ENCODE measurements around the gene TMEFF2. TPM values are rescaled to one million over a fixed set of nuclear protein-coding genes. Genes with fewer than 3 reads are reported as not detected.

Gene TMEFF2
- total RNA-seq, 1 donor = 9.4 TPM

- H3K4me3 ChIP-seq (ENCODE audit: low read depth, low read length) = no peak overlapping the region
- no peak for TF ChIP-seq CTCF (IDR thresholded peaks at IDR 0.05; ENCODE audit: insufficient read depth, low read length)
- no peak for DNase-seq (ENCODE audit: low read depth)
Observed at GRCh38 chr2:192073878-192074277, 120.9 kb downstream of the TMEFF2 start.

GRCh38 chr2:192072778-192073177, 122.0 kb downstream of the TMEFF2 start:
- TF ChIP-seq CTCF (IDR thresholded peaks at IDR 0.05; ENCODE audit: insufficient read depth, low read length) = no peak
- no peak overlapping the region for H3K4me3 ChIP-seq (ENCODE audit: low read depth, low read length)
- DNase-seq (ENCODE audit: low read depth) = no peak

GRCh38 chr2:192072261-192072660, 122.5 kb downstream of the TMEFF2 start:
- no peak for TF ChIP-seq CTCF (IDR thresholded peaks at IDR 0.05; ENCODE audit: insufficient read depth, low read length)
- DNase-seq (ENCODE audit: low read depth) = no peak
- H3K4me3 ChIP-seq (ENCODE audit: low read depth, low read length) = no peak overlapping the region

- peak; percentile 20 for DNase-seq (ENCODE audit: low read depth)
- no peak overlapping the region for H3K4me3 ChIP-seq (ENCODE audit: low read depth, low read length)
- no peak for TF ChIP-seq CTCF (IDR thresholded peaks at IDR 0.05; ENCODE audit: insufficient read depth, low read length)
Observed at GRCh38 chr2:192070099-192070498, 124.6 kb downstream of the TMEFF2 start.

- no peak for DNase-seq (ENCODE audit: low read depth)
- no peak overlapping the region for H3K4me3 ChIP-seq (ENCODE audit: low read depth, low read length)
- no peak for TF ChIP-seq CTCF (IDR thresholded peaks at IDR 0.05; ENCODE audit: insufficient read depth, low read length)
Observed at GRCh38 chr2:192069417-192069816, 125.3 kb downstream of the TMEFF2 start.

GRCh38 chr2:192068966-192069365, 125.8 kb downstream of the TMEFF2 start:
- no peak for TF ChIP-seq CTCF (IDR thresholded peaks at IDR 0.05; ENCODE audit: insufficient read depth, low read length)
- DNase-seq (ENCODE audit: low read depth) = no peak
- no peak overlapping the region for H3K4me3 ChIP-seq (ENCODE audit: low read depth, low read length)

GRCh38 chr2:192067631-192068030, 127.1 kb downstream of the TMEFF2 start:
- H3K4me3 ChIP-seq (ENCODE audit: low read depth, low read length) = no peak overlapping the region
- DNase-seq (ENCODE audit: low read depth) = no peak
- no peak for TF ChIP-seq CTCF (IDR thresholded peaks at IDR 0.05; ENCODE audit: insufficient read depth, low read length)
